ENCODE data around the gene SLC35F6.
"Not testable (repeated sequence)": the region's sequence is repeated elsewhere in the genome, so short reads cannot be mapped to it uniquely, and the experiment has no call there.

Gene SLC35F6

GRCh38 chr2:26730549-26731344, 33.3 kb upstream of the SLC35F6 start:
- DNase-seq (ENCODE audit: low spot score) = no peak

- DNase-seq (ENCODE audit: low spot score) = no peak
These were observed 32.4 kb upstream of the SLC35F6 start for GRCh38 chr2:26731714-26732113.

- DNase-seq (ENCODE audit: low spot score) = no peak
These were observed 31.6 kb upstream of the SLC35F6 start for GRCh38 chr2:26732446-26732845.

- no peak for DNase-seq (ENCODE audit: low spot score)
These were observed 30.7 kb upstream of the SLC35F6 start for GRCh38 chr2:26733413-26733812.

- no peak for DNase-seq (ENCODE audit: low spot score)
These were observed 29.0 kb upstream of the SLC35F6 start for GRCh38 chr2:26735097-26735496.

- DNase-seq (ENCODE audit: low spot score) = peak; percentile 47
These were observed 28.0 kb upstream of the SLC35F6 start for GRCh38 chr2:26735883-26736588.

- DNase-seq (ENCODE audit: low spot score) = no peak
These were observed 26.9 kb upstream of the SLC35F6 start for GRCh38 chr2:26737221-26737620.

GRCh38 chr2:26738481-26738880, 25.6 kb upstream of the SLC35F6 start:
- DNase-seq (ENCODE audit: low spot score) = no peak

GRCh38 chr2:26739514-26739913, 24.6 kb upstream of the SLC35F6 start:
- no peak for DNase-seq (ENCODE audit: low spot score)

GRCh38 chr2:26740346-26740745, 23.7 kb upstream of the SLC35F6 start:
- DNase-seq (ENCODE audit: low spot score) = no peak

- no peak for DNase-seq (ENCODE audit: low spot score)
These were observed 23.2 kb upstream of the SLC35F6 start for GRCh38 chr2:26740890-26741302.

GRCh38 chr2:26742048-26742770, 21.9 kb upstream of the SLC35F6 start:
- no peak for DNase-seq (ENCODE audit: low spot score)

- DNase-seq (ENCODE audit: low spot score) = no peak
These were observed 20.2 kb upstream of the SLC35F6 start for GRCh38 chr2:26743852-26744251.

- DNase-seq (ENCODE audit: low spot score) = no peak
These were observed 19.1 kb upstream of the SLC35F6 start for GRCh38 chr2:26744953-26745352.

- DNase-seq (ENCODE audit: low spot score) = peak; percentile 90
These were observed 18.3 kb upstream of the SLC35F6 start for GRCh38 chr2:26745609-26746327.

GRCh38 chr2:26746934-26747333, 17.1 kb upstream of the SLC35F6 start:
- DNase-seq (ENCODE audit: low spot score) = no peak

- DNase-seq (ENCODE audit: low spot score) = not testable (repeated sequence)
These were observed 14.2 kb upstream of the SLC35F6 start for GRCh38 chr2:26749787-26750420.

GRCh38 chr2:26750467-26750866, 13.6 kb upstream of the SLC35F6 start:
- DNase-seq (ENCODE audit: low spot score) = not testable (repeated sequence)

- DNase-seq (ENCODE audit: low spot score) = peak; percentile 55
These were observed 11.4 kb upstream of the SLC35F6 start for GRCh38 chr2:26752656-26753055.

GRCh38 chr2:26754539-26754938, 9.5 kb upstream of the SLC35F6 start:
- DNase-seq (ENCODE audit: low spot score) = no peak

GRCh38 chr2:26754972-26755670, 9.0 kb upstream of the SLC35F6 start:
- no peak for DNase-seq (ENCODE audit: low spot score)
